Activated CD4-positive, alpha-beta T cell treated with anti-CD3 and anti-CD28 coated beads for 48 hours (primary cell): ENCODE results near the gene FITM1.

Source experiments
- DNase-seq: peaks from one replicate; pipeline ENCODE4 v3.0.0-alpha.2; 2020

FITM1 gene, protein sequence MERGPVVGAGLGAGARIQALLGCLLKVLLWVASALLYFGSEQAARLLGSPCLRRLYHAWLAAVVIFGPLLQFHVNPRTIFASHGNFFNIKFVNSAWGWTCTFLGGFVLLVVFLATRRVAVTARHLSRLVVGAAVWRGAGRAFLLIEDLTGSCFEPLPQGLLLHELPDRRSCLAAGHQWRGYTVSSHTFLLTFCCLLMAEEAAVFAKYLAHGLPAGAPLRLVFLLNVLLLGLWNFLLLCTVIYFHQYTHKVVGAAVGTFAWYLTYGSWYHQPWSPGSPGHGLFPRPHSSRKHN

DNA sequence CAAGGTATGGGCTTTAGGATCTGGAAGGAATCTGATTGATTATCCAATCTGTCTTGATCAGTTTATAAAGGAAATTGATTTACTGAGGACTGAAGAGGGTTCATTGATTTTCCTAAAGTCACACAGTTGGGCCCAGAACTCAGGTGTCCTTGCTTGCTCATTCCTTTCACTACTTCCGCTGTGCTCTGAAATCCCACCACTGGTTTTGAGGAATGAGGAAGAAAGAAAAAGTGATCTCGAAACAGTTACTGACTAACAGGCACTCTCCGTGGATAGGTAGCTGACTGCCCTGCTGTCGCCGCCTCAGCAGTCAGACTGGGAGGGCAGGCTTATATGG is at the start of gene FITM1:
FITM1 (plus strand) TSS at position 280 of the 337 bp plus-strand sequence. CDS start 905 bp downstream, outside the sequence.
- DNase-seq = no peak

DNA sequence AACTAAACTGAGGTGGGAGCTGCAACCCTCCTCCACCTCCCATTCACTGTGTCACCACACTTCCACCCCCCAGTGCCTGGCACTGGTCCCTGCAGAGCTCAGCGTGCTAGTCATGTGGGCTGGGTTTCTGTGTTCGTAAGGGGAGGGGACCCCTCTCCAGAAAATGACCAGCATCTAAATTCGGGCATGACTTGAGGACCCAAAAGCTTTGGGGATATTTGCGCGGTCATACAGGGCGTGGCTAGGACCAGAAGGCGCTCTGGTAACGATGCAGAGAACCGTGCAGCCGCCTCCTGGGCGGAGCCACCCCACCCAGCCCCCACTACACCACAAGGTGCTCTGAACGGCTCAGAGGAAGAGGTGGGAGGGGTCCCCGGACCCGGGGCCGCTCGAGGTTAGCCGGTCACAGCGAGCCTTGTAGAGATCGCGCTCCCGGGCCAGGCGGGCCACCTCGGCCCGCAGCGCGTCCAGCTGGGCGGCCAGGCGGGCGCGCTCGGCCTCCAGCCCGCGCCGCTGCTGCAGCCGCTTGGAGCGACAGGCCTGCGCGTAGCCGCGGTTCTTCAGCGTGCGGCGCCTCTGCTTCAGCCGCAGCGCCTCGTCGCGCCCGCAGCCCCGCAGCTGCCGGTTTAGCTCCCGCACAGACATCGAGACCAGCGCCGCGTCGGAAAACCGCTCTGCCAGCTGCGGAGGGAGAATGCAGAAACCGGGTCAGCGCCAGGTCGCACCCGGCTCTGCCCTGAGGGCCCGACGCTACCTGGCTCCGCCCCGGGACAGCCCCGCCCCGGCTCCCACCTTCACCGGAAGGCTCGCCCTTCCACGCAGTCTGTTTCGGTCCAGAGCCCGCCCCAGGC is 49.3 kb upstream of the FITM1 start:
- DNase-seq = peak; percentile 79

DNA sequence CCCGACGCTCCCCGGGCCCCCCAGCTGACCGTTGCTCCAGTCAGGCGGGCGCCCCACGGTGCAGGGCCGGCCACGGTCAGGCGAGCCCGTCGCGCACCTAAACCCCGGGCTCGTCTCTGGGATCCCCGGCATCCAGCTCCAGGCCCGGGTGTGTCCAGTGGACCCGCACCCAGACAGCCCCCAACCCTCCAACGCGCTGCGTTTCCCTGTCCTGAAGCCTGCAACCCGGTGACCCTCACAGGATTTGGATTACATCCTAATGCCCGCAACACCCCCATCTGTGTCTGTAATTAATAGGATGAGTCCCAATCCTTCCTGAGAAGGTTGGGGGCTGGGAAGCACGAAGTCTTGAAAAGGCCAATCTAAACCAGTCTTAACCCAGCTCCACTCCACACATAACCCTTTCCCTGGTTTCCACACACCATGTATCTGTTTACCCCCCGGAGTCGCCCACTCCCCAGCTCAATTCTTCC is 48.7 kb upstream of the FITM1 start:
- DNase-seq = no peak

DNA sequence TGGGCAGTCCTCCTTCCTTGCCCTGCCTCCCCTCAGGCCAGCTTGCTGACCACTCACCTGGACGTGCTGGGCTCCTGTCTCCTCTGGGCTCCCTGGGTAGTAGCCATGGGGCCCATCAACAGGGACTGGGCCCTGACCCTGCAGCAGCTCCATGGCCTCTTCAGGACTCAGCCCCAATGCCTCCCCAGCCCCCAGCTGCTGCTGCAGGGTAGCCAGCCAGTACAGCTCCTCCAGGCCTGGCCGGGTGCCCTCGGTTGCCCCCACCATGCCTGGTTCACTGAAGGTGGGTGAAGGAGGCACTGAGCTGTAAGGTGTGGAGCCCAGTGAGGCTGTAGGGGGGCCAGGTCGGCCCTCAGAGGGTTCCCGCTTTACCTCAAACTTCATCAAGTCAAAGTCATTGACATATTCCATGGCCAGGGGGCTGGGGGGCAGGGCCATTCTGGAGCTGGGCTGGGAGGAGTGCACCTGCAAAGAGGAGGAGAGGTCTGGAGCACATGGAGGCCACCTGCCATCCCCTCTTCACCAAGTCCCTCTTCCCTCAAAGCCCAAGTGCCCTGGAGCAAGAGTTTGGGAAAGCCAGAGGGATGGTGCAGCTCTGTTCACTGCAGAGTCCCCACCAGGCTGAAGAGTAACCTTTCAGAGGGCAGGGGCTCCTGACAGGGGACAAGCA is 47.9 kb upstream of the FITM1 start:
- DNase-seq = no peak

DNA sequence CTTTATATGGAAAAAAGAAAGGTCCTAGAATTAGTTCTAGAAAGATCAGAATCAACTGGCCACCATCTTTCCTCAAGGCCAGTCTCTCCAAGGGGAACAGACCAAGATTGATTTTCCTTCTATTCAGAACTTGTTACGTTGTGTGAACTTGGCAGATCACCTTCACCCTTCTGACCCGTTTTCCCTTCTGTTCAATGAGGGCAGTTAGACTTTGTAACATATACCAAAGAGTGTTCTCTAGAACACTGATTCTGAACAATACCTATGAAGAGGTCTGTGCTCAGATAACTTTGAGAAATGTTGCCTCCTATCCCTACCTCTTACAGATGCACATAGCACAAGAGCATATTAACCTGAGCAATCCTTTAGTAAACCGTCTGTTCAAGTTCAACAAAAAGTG is 47.0 kb upstream of the FITM1 start:
- DNase-seq = no peak

DNA sequence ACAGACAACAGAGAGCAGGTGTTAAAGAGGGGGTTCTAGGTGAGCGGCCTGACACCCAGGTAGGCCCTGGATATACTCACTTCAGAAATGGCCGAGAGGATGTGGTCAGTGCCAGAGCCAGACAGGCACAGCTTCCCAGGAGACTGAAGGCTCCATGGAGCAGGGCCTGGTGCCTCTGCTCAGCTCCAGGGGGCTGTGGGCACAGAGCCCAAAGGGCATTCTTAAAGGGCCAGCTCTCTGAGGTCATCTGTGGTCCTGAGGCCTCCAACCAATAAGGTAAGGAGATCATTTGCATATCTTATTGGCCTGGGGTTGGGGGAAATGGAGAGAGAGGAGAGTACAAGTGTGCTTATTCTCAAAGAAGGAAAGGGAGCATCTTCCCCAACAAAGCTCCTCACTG is 46.0 kb upstream of the FITM1 start:
- DNase-seq = no peak

DNA sequence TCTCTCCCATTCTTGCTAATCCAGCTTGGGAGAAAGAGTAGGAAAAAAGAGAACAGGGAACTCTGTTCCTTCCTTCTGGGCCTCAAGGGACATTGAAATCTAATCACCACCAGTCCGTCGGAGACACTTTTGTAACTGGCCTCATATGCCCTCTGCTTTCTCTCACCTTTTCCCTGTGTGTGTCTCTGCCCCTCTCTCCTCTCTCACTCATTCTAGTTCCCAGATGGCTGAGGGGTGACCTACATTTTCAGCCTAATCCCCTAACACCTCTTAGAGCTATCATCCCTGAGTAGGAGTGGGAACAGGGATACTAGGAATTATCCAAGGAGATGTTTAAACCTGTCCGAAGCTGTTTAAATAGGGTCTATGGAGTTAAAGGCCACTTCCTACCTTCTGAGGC is 45.2 kb upstream of the FITM1 start:
- DNase-seq = no peak

DNA sequence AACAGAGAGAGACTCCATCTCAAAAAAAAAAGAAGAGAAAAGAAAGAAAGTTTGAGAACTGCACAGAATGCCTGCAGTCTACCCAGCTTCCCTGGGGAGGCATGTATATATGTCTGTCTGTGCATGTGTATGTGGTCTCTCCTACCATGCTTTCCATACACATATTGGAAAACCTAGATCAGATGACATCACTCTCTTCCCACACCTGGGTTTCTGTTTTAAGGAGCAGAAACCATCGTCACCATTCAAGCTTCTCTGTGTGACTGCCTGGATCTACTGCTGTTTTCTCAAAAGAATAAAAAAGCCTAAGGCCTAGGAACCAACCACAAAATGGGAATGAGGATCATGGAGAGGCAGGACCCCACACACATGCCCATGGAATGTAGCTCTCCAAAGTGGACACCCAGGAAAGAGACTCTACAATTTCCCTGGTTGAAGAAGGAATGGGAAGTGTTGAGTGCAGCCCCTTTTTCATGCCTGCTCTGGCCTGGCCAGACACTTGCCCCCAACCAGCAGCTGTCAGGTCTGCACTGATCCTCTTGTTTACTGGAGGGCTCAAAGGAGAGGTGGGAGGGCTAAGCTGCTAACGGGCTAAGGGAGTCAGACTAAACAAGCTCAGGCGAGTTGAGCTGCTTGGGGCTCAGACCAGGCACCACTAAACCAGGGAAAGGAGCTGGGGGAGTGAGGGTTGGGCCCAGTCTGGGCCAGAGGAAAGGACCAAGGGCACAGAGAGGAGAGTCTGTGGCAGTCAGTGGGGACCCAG is 44.1 kb upstream of the FITM1 start:
- DNase-seq = no peak

DNA sequence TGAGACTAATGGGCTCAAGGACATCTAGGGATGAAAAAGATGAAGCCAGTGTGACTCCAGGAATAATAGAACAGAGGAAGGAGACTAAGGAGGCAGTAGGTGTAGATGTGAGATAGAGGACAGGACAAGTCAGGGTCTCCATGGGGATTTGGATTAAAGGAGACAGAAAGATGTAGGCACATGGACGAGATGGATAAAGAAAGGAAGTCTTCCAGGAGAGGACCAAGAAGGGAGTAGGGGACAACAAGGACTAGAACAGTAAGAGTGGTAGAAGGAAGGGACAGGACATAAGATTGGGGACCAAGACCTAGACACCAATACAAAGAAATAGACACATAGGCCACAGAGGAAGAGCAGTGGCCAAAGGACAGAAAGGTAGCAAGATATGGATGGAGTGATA is 43.5 kb upstream of the FITM1 start:
- DNase-seq = no peak

DNA sequence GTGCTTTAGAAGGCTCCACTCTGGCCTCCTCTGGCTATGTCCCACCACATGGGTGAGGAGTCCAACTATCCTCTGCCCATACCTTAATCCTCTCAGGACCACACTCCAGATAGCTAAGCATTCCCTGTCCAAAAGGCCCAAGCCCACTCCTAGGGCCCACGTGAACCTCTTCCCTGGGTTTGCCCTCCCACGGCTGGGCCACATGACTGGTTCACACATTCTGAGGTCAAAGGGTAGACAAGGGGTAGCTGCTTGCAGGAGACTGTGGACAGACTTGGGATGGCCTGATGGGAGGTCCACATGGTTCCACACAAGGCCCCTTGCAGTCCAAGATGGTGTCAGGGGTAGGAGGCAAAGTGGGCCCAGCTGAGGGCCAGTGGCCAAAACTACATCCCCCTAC is 42.4 kb upstream of the FITM1 start:
- DNase-seq = no peak

DNA sequence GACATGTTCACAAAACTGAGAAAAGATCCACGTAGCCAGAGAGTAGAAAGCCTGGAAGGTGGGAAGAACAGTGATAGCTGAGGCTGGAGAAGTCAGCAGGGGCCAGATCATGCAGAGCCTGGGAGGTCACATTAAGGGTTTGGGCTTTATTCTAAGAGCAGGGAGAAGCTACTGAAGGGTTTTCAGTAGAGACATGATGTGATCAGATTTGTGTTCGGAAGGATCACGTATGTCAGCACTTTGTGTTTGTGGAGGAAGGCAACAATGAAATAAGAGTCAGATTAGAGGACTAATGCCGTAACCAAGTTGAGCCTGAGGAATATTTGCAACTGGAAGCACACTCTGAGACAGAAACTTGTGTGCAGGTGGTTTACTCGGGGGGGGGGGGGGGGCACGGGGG is 40.6 kb upstream of the FITM1 start:
- DNase-seq = no peak

DNA sequence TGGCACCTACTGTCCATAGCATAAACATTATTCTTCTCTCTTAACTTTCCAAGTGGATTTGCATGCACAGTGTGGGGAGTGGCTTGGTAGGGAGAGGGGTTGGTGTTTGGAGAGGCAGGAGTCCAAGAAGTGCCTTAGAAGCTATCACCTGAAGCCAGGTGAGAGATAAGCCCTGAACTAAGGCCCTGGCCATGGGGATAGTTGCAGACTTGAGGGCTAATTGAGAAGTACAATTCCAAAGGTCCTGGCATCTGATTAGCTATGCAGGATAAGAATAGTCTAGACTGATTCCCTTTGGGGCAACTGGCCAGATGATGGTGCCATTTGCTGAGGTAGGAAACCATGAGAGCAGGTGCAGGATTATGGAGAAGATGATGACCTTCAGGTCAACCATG is 38.4 kb upstream of the FITM1 start:
- DNase-seq = no peak

DNA sequence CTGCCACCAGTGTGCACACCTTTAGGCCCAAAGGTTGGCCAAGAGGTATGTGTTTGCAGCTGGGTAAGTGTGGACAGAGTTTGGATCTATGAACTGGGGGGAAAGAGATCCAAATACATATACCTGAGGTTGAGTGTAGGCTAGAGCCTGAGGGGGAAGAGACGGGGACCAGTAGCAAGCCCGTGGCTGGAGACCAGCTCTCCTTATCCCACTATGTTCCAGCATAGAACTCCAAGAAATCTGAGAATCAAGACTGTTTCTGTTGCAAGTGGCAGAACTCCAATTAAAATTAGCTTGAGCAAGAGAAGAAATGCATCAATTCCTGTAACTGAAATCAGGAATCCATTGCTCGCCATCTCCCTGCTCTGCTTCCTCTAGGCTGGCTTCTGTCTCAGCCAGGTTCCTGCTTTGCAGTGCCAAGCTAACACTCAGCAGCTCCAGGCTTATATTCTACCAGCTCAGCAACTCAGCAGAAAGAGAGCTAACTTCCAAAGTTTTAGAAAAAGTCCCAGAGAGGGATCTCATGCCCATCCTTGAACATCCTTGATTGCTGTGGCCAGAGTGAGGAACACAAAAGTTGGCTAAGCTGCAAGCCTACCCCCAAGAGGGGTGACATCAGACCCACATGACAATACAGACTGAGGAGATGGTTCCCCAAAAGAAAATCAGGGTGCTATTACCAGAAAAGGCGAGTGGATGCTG is 37.8 kb upstream of the FITM1 start:
- DNase-seq = no peak

DNA sequence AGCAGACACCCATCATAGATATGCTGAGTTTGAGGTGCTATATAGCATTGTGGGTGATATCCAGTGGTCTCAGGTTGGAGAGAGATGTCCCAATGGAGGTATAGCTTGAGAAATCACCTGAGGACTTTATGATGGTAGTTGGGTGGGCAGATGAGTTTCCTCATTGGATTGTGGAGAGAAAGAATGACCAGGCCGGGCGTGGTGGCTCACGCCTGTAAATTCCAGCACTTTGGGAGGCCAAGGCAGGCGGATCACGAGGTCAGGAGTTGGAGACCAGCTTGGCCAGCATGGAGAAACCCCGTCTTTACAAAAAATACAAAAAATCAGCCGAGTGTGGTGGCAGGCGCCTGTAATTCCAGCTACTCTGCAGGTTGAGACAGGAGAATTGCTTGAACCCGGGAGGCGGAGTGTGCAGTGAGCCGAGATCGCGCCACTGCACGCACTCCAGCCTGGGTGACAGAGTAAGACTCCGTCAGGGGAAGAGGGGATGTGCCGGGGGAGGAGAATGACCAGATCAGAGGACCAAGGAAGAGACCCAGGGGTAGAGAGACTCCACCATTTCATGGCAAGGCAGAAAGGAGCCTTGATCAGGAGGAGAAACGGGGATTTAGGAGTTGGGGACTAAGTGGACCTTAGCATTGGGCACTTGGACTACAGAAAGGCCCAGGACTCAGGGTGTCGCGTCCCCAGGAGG is 37.1 kb upstream of the FITM1 start:
- no peak for DNase-seq

DNA sequence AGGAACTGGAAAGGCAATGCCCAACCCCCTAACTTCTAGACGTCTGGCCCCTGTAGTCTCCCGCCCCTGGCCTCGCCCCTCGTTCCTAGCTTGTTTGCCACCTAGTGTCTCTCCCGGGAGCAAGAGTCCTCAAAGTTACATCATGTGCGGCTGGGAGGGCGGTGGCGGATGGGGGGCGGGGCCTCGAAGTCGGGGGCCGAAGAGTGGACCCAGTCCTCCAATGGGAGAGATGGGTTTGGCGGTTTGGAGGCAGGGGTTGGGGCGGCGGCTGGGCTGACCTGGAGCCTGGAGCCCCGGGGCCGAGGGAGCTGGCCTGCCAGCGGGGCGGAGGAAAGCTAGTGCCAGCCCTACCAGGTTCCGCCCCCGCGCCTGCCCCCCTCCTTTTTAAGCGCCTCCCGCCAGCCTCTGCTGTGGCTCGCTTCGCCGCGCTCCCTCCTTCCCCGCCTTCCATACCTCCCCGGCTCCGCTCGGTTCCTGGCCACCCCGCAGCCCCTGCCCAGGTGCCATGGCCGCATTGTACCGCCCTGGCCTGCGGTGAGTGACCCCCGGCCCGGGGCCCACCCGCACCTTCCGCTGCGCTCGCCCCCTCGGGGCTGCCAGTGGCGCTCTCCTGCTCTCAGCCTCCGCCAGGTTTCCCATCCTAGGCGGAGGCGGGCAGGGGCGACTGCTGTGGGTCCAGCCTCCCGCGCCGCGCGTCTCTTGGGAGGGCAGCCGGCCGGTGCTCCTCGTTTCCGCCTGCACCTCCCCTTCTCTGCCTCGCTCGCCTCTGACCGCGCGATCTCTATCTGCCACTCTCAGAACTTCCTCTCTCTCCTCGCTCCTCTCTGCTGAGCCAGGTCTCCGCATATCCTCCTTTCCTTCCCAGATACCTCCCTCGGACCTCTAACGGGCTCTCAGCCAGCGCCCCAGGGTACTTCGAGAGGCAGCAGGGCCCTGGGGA is 36.3 kb upstream of the FITM1 start, which contains the start of gene PCK2:
PCK2 (plus strand) TSS at position 411 of the 940 bp plus-strand sequence; CDS start at position 506, 95 bp downstream.
- DNase-seq = peak; percentile 92

DNA sequence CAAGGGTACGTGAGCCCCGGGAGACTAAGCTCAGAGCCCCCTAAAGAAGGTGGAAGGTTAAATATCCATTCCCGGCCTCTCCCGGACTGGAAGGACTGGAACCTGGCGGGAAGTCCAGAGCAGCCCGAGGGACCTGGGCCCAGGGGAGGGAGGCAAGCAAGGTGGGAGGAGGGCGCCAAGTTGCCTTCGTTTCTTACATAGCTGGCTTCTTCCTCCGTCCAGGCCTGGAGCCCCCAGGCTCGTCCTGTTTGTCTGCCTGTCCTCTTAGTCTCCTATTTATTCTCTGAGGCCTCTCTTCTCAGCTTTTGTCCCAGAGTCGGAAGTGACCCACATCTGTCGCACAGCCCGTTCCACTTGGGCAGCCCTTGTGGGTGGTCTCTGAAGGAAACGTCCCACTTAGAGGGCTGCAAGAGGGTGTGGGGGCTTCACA is 35.6 kb upstream of the FITM1 start:
- peak; percentile 18 for DNase-seq

DNA sequence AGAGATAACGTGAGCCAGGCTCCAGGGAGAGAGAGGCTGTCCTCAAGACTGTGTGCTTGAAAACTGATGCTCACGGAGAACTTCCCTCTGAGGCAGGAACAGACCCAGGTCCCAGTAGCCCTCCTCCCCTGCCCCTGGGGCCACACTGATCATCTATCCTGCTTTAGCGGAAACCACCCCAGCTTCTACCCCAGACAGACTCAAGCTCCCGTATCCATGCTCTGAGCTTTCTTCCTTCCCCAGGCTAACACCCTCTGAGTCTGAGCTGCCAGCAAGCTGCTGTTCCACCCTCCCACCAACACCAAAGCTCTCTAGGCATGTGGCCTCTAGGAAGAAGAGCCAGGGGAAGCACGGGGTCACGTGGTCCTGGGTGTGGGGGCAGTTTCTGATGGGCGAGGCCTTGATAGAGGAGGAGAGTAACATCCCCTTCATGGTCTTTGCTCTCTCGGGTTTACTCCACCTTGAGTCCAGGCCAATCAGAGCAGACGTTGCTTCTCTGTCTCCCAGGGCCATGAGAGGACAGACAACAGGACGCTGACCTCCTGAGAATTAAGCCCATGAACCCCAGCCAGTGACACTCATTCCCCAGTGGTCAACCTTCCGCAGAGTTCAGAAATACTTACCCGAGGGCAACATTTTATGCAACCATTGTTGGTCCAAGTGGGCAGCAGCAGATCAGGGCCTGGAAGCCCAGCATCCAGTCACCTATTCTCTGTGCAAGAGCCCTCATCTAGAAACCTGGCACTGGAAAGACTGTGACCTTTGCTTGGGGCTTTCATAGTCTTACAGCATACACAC is 35.0 kb upstream of the FITM1 start:
- peak; percentile 79 for DNase-seq

DNA sequence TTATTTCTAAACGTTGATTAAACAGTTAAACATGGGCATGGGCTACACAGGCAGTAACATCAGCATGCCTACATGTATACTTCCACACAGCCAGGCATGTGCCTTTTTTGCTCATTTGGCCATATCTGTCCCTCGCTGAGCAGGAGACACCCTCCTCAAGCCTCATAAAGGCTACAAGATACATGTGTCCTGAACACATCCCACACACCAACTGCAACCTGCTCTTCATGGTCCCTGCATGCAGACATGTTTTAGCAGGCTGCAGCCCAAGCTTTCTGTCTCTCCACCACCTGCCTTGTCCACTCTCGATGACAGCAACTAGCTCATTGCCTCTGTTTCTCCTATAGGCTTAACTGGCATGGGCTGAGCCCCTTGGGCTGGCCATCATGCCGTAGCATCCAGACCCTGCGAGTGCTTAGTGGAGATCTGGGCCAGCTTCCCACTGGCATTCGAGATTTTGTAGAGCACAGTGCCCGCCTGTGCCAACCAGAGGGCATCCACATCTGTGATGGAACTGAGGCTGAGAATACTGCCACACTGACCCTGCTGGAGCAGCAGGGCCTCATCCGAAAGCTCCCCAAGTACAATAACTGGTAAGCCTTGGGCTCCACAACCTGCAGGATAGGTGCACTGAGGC is 33.8 kb upstream of the FITM1 start:
- DNase-seq = no peak
